Thoracic aorta (tissue), 2 donors: ENCODE measurements around the gene HAP1. TPM values are rescaled to one million over a fixed set of nuclear protein-coding genes. Genes with fewer than 3 reads are reported as not detected.
A peak's percentile ranks its signal among the peaks of the same experiment; 100 is the strongest.
"Not testable (repeated sequence)": the region's sequence is repeated elsewhere in the genome, so short reads cannot be mapped to it uniquely, and the experiment has no call there.

Experiments used
- ATAC-seq: fragments of 150-250 bp; one replicate; pipeline ENCODE4 v1.8.0; 2017; ENCODE audit warnings: low read depth; ENCODE audit not compliant: insufficient number of reproducible peaks, low FRiP score
- DNase-seq: peaks from one replicate; pipeline ENCODE4 v3.0.0-alpha.2; 2020; ENCODE audit warnings: low spot score
- H3K27ac ChIP-seq, 2 donors: fragments of 200-600 bp; sonication (generic); 1 replicate in 1 of 2; 2 replicates in 1 of 2; pipeline ENCODE4 v1.5.1; 2016; ENCODE audit warnings: mild to moderate bottlenecking in 2 of 2, moderate library complexity in 2 of 2
- H3K27me3 ChIP-seq: fragments of 200-600 bp; sonication (generic); replicated peaks from 2 replicates; pipeline ENCODE4 v1.6.0; 2016; ENCODE audit warnings: mild to moderate bottlenecking; ENCODE audit not compliant: insufficient read depth
- H3K36me3 ChIP-seq: fragments of 200-600 bp; sonication (generic); one replicate; pipeline ENCODE4 v1.5.1; 2016
- H3K4me1 ChIP-seq, 2 donors: fragments of 200-600 bp; sonication (generic); 1 replicate in 1 of 2; 2 replicates in 1 of 2; pipeline versions ENCODE4 v1.5.1 to v1.6.0; 2016; ENCODE audit warnings: low read depth in 2 of 2, mild to moderate bottlenecking in 1 of 2; ENCODE audit not compliant: control insufficient read depth in 1 of 2
- H3K4me3 ChIP-seq: fragments of 200-600 bp; sonication (generic); 2 replicates; pipeline ENCODE4 v1.5.1; 2016; ENCODE audit warnings: mild to moderate bottlenecking
- H3K9me3 ChIP-seq: fragments of 200-600 bp; sonication (generic); 2 replicates; pipeline ENCODE4 v1.5.1; 2016
- CTCF ChIP-seq: fragments of 200-600 bp; sonication (generic); IDR thresholded peaks from one replicate; pipeline ENCODE4 v1.5.1; 2019; ENCODE audit warnings: antibody characterized with exemption
- total RNA-seq, 2 donors: library from RNA; depleted of rRNA; stranded (reverse); fragments of >200 nt; gene quantifications; one replicate each; pipeline versions ENCODE4 v1.1.0 to v1.2.3, GENCODE V29; 2016

HAP1 gene
- total RNA-seq, 2 donors from 2014 or later, result 0.35 TPM; not detected in 1

GRCh38 chr17:41777574-41778188, 43.2 kb upstream of the HAP1 start:
- TF ChIP-seq CTCF, result no peak
- peaks cover 13 to 70% of the 10 kb centered on the region in 2 donors for H3K4me1 ChIP-seq
- no peak overlapping the region for H3K4me3 ChIP-seq
- H3K9me3 ChIP-seq, result no peaks in the 10 kb centered on the region
- DNase-seq (no peak), ATAC-seq (no peak)
- no peaks in the 10 kb centered on the region for H3K27me3 ChIP-seq
- H3K36me3 ChIP-seq, result peaks cover 5% of the 10 kb centered on the region
- peak overlapping the region; percentile 65 to 71 for H3K27ac ChIP-seq

GRCh38 chr17:41777157-41777573, 42.7 kb upstream of the HAP1 start:
- DNase-seq (no peak), ATAC-seq (no peak)
- Histone ChIP-seq H3K27me3 (no peaks in the 10 kb centered on the region), H3K9me3 (no peaks in the 10 kb centered on the region), H3K36me3 (peaks cover 5% of the 10 kb centered on the region), H3K27ac (peak overlapping the region; percentile 65 to 71), H3K4me1 (peaks cover 13 to 70% of the 10 kb centered on the region in 2 donors), H3K4me3 (no peak overlapping the region)
- TF ChIP-seq CTCF, result peak; percentile 41

- peaks cover 13 to 63% of the 10 kb centered on the region in 2 donors for H3K4me1 ChIP-seq
Measured at GRCh38 chr17:41776262-41776900, 41.9 kb upstream of the HAP1 start.

GRCh38 chr17:41775394-41776226, 41.2 kb upstream of the HAP1 start:
- Histone ChIP-seq H3K4me1 (peaks cover 13 to 56% of the 10 kb centered on the region in 2 donors), H3K27me3 (no peaks in the 10 kb centered on the region), H3K36me3 (peaks cover 13% of the 10 kb centered on the region), H3K4me3 (no peak overlapping the region), H3K9me3 (no peaks in the 10 kb centered on the region), H3K27ac (peak overlapping the region in 1 of 2 donors; percentile 7)
- TF ChIP-seq CTCF, result no peak
- DNase-seq, result no peak
- no peak for ATAC-seq

More at GRCh38 chr17:41776262-41776900, 41.9 kb upstream of the HAP1 start:
- not testable (repeated sequence) for H3K9me3 ChIP-seq, H3K36me3 ChIP-seq, H3K27me3 ChIP-seq, H3K4me3 ChIP-seq, ATAC-seq, DNase-seq
- peak overlapping the region in 1 of 2 donors; percentile 65 for H3K27ac ChIP-seq

GRCh38 chr17:41773731-41774193, 39.3 kb upstream of the HAP1 start:
- ATAC-seq (no peak), DNase-seq (no peak)
- Histone ChIP-seq H3K27ac (no peak overlapping the region), H3K4me3 (no peak overlapping the region), H3K9me3 (no peaks in the 10 kb centered on the region), H3K27me3 (no peaks in the 10 kb centered on the region), H3K36me3 (peaks cover 30% of the 10 kb centered on the region), H3K4me1 (peaks cover 13 to 54% of the 10 kb centered on the region in 2 donors)
- TF ChIP-seq CTCF, result no peak
